Measurements from ENCODE around the gene ARID4A. TPM values are rescaled to one million over a fixed set of nuclear protein-coding genes. Genes with fewer than 3 reads are reported as not detected.
"Not testable (repeated sequence)": the region's sequence is repeated elsewhere in the genome, so short reads cannot be mapped to it uniquely, and the experiment has no call there.

ARID4A gene
- total RNA-seq, 2 donors from 2014 or later = 87.1 to 90.2 TPM

DNA sequence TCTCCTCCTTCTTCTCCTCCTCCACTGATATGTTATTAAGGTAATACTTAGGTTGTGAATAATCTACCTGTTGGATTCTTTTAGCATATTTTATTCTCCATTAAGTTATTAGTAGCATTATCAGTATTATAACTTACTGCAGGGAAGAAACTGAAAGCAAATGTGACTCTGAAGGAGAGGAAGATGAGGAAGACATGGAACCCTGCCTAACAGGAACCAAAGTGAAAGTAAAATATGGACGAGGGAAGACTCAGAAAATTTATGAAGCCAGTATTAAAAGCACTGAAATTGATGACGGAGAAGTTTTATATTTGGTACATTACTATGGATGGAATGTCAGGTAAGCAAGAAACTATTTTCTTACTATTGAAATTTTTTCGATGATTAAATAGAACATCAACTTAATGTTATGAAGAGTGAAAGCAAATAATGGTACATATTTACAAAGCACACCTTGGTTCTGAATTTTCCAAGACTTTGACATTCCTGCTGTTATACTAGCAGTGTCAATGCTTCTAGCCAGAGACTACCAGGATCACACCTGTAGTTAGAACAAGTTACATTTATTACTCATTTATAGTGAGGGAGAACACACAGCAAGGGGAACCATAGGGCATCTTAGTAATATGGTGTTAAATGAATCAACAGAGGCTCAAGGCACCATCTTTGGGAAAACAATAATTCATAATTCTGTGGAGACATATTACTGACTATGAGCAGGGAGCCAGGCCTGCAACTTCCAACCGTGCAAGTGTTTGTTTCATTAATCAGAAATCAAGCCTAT is 55.4 kb downstream of the ARID4A start:
- no peaks in the 10 kb centered on the region for H3K27me3 Mint-ChIP-seq
- peak overlapping the region; percentile 95 for H3K27ac Mint-ChIP-seq
- no peak for ATAC-seq
- no peak for DNase-seq
- H3K36me3 Mint-ChIP-seq (ENCODE audit: low read depth) = peaks cover 8% of the 10 kb centered on the region
- H3K9me3 ChIP-seq (ENCODE audit: control insufficient read depth, low read length, poor library complexity, severe bottlenecking) = no peaks in the 10 kb centered on the region
- H3K4me3 Mint-ChIP-seq = peak overlapping the region; percentile 84
- H3K4me1 Mint-ChIP-seq = peaks cover 20% of the 10 kb centered on the region

DNA sequence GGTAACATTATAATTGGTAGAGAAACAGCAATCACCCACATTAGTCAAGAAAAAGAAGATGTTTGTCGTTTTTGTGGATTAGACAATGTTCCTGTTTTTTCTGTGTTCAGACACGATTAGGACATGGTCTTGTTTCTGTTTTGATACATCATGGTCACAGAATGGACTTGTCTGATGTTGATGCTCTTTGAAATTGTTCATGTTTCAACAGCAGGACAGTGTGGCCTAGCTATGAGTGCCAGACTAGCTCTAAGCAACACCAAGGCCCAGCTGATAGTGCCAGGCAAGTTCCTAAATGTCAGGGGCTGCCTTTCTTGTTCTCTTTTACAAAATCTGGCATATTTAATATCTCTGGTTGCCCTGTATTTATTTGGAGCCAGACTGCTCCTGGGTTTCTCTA is 56.5 kb downstream of the ARID4A start:
- ATAC-seq (no peak), DNase-seq (no peak)
- H3K4me3 Mint-ChIP-seq = no peak overlapping the region
- H3K27ac Mint-ChIP-seq = peak overlapping the region; percentile 95
- no peaks in the 10 kb centered on the region for H3K27me3 Mint-ChIP-seq
- peaks cover 20% of the 10 kb centered on the region for H3K4me1 Mint-ChIP-seq
- H3K36me3 Mint-ChIP-seq (ENCODE audit: low read depth) = peaks cover 8% of the 10 kb centered on the region
- no peaks in the 10 kb centered on the region for H3K9me3 ChIP-seq (ENCODE audit: control insufficient read depth, low read length, poor library complexity, severe bottlenecking)

DNA sequence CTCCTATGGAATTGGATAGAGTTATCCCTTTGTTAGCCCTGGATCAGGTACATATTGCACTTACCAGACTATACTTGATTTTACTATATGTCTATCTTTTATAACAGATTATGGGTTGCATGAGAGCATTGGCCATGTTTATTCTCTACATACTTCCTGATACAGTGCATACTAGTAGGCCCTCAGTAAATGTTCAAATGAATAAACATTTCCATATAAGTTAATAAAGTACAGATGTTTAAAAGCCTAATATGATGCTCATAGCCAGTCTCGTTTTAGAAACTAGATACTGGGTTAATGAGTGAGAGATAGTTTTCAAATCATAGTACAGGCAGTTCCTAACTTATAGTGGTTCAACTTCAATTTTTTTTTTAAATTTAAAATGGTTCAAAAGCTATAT is 57.9 kb downstream of the ARID4A start:
- ATAC-seq = no peak
- Mint-ChIP-seq H3K36me3 (ENCODE audit: low read depth) (peaks cover 6% of the 10 kb centered on the region), H3K4me3 (no peak overlapping the region), H3K27me3 (no peaks in the 10 kb centered on the region), H3K4me1 (peaks cover 22% of the 10 kb centered on the region), H3K27ac (peak overlapping the region; percentile 95)
- DNase-seq = no peak
- H3K9me3 ChIP-seq (ENCODE audit: control insufficient read depth, low read length, poor library complexity, severe bottlenecking) = no peaks in the 10 kb centered on the region

GRCh38 chr14:58362272-58362671 is 63.9 kb downstream of the ARID4A start:
- H3K4me3 Mint-ChIP-seq; H3K27ac Mint-ChIP-seq; H3K9me3 ChIP-seq (ENCODE audit: control insufficient read depth, low read length, poor library complexity, severe bottlenecking); DNase-seq; H3K27me3 Mint-ChIP-seq; H3K4me1 Mint-ChIP-seq; H3K36me3 Mint-ChIP-seq (ENCODE audit: low read depth); ATAC-seq: not testable (repeated sequence)

DNA sequence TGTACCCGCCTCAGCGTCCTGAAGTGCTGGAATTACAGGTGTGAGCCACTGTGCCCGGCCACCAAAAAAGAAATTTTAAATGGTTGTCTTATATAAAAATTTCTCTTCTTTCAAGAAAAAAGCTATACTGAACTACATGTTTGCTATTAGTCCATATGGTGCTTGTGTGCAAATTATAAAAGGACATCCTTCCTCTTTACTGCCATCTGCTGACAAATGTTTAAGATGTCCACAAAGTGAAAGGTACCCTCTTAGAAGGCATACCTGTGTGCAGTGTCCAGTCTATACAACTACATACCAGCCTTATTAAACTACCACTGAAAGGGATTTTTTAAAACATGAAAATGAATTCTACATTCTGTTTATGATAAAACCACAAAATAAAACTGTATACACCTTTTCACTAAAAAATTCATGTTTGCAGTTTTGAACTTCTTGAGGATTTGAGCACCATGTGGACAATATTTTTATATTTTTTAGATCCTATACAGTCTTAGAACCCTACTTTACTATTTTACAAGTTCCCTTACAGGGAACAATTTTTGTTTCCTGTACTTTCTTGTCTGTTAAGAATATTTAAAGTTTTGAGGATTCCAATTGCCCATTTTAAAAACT is 64.5 kb downstream of the ARID4A start:
- ATAC-seq = peak; percentile 72

GRCh38 chr14:58364316-58364715 is 66.0 kb downstream of the ARID4A start:
- no peak overlapping the region for H3K4me3 Mint-ChIP-seq
- H3K9me3 ChIP-seq (ENCODE audit: control insufficient read depth, low read length, poor library complexity, severe bottlenecking) = no peaks in the 10 kb centered on the region
- no peak overlapping the region for H3K27ac Mint-ChIP-seq
- ATAC-seq = no peak
- H3K36me3 Mint-ChIP-seq (ENCODE audit: low read depth) = peaks cover 9% of the 10 kb centered on the region
- no peak for DNase-seq
- H3K27me3 Mint-ChIP-seq = no peaks in the 10 kb centered on the region
- H3K4me1 Mint-ChIP-seq = peaks cover 7% of the 10 kb centered on the region

More for the DNA sequence above, 64.5 kb downstream of the ARID4A start:
- peaks cover 9% of the 10 kb centered on the region for H3K36me3 Mint-ChIP-seq (ENCODE audit: low read depth)
- H3K27ac Mint-ChIP-seq = no peak overlapping the region
- DNase-seq = no peak
- no peaks in the 10 kb centered on the region for H3K27me3 Mint-ChIP-seq
- H3K4me1 Mint-ChIP-seq = peaks cover 7% of the 10 kb centered on the region
- no peaks in the 10 kb centered on the region for H3K9me3 ChIP-seq (ENCODE audit: control insufficient read depth, low read length, poor library complexity, severe bottlenecking)
- no peak overlapping the region for H3K4me3 Mint-ChIP-seq

DNA sequence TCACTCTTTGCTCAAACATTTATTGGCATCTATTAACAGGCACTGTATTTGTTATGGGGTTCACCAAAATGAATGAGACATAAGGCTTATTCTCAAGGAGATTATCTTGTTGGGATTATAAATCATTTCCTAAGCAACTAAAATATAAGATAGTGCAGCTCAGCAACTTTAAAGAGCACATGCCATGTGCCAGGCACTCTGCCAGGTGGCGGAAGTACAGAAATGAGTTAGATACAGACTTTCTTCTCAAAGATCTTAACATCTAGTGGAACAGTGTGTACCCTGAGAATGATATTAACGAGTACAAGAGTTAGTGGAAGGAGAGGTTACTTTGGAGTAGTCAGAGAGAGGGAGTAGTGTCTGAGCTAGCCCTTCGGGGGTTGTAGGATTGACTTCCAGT is 68.9 kb downstream of the ARID4A start:
- no peak overlapping the region for H3K4me3 Mint-ChIP-seq
- peak overlapping the region; percentile 29 for H3K27ac Mint-ChIP-seq
- H3K27me3 Mint-ChIP-seq = no peaks in the 10 kb centered on the region
- DNase-seq = no peak
- ATAC-seq = no peak
- no peaks in the 10 kb centered on the region for H3K9me3 ChIP-seq (ENCODE audit: control insufficient read depth, low read length, poor library complexity, severe bottlenecking)
- peaks cover 11% of the 10 kb centered on the region for H3K36me3 Mint-ChIP-seq (ENCODE audit: low read depth)
- H3K4me1 Mint-ChIP-seq = peaks cover 5% of the 10 kb centered on the region

GRCh38 chr14:58368956-58369355 is 70.6 kb downstream of the ARID4A start:
- ATAC-seq (no peak), DNase-seq (no peak)
- Mint-ChIP-seq H3K27me3 (no peaks in the 10 kb centered on the region), H3K4me3 (no peak overlapping the region), H3K4me1 (peaks cover 5% of the 10 kb centered on the region), H3K27ac (no peak overlapping the region), H3K36me3 (ENCODE audit: low read depth) (peaks cover 11% of the 10 kb centered on the region)
- H3K9me3 ChIP-seq (ENCODE audit: control insufficient read depth, low read length, poor library complexity, severe bottlenecking) = no peaks in the 10 kb centered on the region

DNA sequence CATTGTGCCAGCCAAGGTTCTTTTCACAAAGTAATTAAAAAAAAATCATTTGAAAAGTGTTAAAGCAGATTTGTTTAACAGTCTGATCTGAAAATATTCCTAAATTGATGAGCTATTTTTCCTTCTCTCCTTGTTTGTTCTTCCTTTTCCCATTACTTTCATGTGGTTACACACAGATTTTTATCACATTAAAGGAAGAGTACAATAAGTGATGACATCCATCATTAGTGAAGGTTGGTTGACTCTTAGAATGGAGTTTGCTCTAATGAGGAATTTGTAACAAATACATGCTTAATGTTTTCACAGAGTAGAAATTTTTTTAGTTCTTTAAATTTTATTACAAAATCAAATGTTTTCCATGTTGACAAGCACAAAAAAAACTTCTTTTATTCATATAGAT is 78.4 kb downstream of the ARID4A start:
- no peak overlapping the region for H3K27ac Mint-ChIP-seq
- no peak overlapping the region for H3K4me3 Mint-ChIP-seq
- peaks cover 10% of the 10 kb centered on the region for H3K4me1 Mint-ChIP-seq
- H3K27me3 Mint-ChIP-seq = no peaks in the 10 kb centered on the region
- no peak for DNase-seq
- no peaks in the 10 kb centered on the region for H3K9me3 ChIP-seq (ENCODE audit: control insufficient read depth, low read length, poor library complexity, severe bottlenecking)
- H3K36me3 Mint-ChIP-seq (ENCODE audit: low read depth) = peaks cover 7% of the 10 kb centered on the region
- ATAC-seq = no peak

DNA sequence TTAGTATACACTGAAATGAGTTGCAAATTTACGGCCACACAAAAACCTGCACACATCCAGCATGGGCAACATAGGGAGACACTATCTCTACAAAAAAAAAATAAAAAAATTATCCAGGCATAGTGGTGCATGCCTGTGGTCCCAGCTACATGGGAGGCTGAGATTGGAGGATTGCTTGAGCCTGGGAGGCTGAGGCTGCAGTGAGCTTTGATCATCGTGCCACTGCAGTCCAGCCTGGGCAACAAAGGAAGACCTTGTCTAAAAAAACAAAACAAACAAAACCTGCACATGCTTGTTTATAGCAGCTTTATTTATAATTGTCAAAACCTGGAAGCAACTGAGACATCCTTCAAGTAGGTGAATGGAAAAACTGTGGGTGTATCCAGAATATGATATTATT is 92.5 kb downstream of the ARID4A start:
- no peaks in the 10 kb centered on the region for H3K4me1 Mint-ChIP-seq
- DNase-seq (no peak), ATAC-seq (no peak)
- H3K4me3 Mint-ChIP-seq = no peak overlapping the region
- no peak overlapping the region for H3K27ac Mint-ChIP-seq
- H3K36me3 Mint-ChIP-seq (ENCODE audit: low read depth) = no peaks in the 10 kb centered on the region
- no peaks in the 10 kb centered on the region for H3K27me3 Mint-ChIP-seq
- no peaks in the 10 kb centered on the region for H3K9me3 ChIP-seq (ENCODE audit: control insufficient read depth, low read length, poor library complexity, severe bottlenecking)

DNA sequence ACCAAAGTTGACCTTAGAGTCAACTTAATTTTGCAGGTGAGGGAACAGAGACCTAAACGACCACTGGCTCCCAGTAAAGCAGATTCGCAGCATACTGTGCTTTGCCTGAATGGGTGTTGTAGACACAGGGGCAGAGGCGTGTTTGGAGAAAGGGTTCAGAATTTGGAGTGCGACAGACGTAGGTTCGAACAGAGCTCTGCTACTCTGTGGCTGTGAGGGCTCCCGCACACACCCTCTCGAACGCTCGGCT is 97.1 kb downstream of the ARID4A start:
- Mint-ChIP-seq H3K36me3 (ENCODE audit: low read depth) (no peaks in the 10 kb centered on the region), H3K4me3 (peak overlapping the region; percentile 87), H3K27ac (peak overlapping the region; percentile 60), H3K27me3 (no peaks in the 10 kb centered on the region), H3K4me1 (peaks cover 13% of the 10 kb centered on the region)
- no peaks in the 10 kb centered on the region for H3K9me3 ChIP-seq (ENCODE audit: control insufficient read depth, low read length, poor library complexity, severe bottlenecking)
- no peak for DNase-seq
- ATAC-seq = no peak

DNA sequence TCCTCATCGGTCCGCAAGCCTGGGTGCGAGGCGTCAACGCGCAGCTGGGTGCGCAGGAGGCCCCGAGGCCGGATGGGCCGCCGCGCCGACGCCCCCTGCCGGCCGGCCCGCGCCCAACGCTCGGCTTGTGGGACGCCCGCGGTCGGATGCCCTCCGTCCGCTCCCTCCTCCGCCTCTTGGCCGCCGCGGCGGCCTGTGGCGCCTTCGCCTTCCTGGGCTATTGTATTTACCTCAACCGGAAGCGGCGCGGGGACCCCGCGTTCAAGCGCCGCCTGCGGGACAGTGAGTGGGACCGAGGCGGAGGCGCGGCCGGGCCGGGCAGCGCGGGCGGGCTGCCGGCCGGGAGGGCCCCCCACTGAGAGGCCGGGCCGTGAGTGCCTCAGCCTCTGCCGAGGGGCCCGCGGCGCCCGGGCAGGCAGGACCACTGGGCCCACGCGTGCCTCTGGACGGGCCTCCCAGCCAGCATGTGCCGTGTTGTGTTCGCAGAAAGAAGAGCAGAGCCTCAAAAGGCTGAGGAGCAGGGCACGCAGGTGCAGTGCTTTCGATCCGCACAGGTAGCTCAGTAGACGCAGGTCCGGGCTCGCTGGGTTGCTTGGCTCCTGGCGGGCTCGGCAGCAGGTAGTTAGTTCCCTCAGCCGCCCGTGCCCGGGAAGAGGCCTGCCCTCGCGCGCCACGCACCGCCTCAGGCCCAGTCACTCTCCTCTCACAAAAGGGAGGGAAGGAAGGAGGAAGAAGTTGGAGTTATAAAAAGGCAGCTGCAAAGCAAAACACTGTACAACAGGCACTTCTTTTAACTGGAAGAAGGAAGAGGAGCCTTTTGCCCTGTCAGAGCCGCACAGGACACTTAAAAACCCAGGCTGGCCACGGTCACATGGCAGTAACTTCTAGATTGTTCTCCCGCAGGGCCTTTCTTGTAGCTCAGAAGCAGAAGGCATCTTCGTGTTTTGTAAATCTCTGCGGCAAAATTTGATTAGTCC is 97.7 kb downstream of the ARID4A start, which contains the start of gene TOMM20L:
TSS of gene TOMM20L (plus strand) at position 119 of the 977 bp plus-strand sequence. CDS start at position 147, 28 bp downstream.
- H3K27me3 Mint-ChIP-seq = no peaks in the 10 kb centered on the region
- DNase-seq = peak; percentile 61 to 69 (median 67)
- H3K27ac Mint-ChIP-seq = peak within 1 kb of the TSS; percentile 85
- H3K4me1 Mint-ChIP-seq = peaks cover 13% of the 10 kb centered on the region
- peak within 1 kb of the TSS; percentile 87 for H3K4me3 Mint-ChIP-seq
- peak; percentile 91 for ATAC-seq
- no peaks in the 10 kb centered on the region for H3K9me3 ChIP-seq (ENCODE audit: control insufficient read depth, low read length, poor library complexity, severe bottlenecking)
- H3K36me3 Mint-ChIP-seq (ENCODE audit: low read depth) = no peaks in the 10 kb centered on the region

DNA sequence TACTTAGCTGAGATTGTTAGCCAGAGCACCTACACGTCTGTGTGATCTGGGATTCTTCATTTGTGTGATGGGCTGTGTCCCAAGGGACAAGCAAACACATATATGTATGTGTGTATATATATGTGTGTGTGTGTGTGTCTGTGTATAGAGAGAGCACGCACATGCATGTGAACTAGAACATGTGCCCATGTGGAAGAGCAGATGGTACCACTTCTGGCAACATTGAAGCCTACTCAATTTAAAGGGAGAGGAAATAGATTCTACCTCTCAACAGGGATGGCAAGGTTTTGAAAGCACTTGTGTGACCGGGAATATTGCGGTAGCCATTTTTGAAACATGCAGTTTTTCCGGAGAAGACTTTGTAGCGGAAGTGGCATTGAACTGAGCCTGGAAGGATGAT is 98.8 kb downstream of the ARID4A start:
- H3K27ac Mint-ChIP-seq = peak overlapping the region; percentile 85
- ATAC-seq = no peak
- peak overlapping the region; percentile 56 for H3K4me3 Mint-ChIP-seq
- H3K27me3 Mint-ChIP-seq = no peaks in the 10 kb centered on the region
- no peaks in the 10 kb centered on the region for H3K36me3 Mint-ChIP-seq (ENCODE audit: low read depth)
- no peaks in the 10 kb centered on the region for H3K9me3 ChIP-seq (ENCODE audit: control insufficient read depth, low read length, poor library complexity, severe bottlenecking)
- no peak for DNase-seq
- peaks cover 16% of the 10 kb centered on the region for H3K4me1 Mint-ChIP-seq

Measured in T-helper 17 cell (primary cell).